H54 (cell line): Measurements from ENCODE around the gene FRMPD4.

Source experiments
- DNase-seq: peaks from one replicate; pipeline ENCODE4 v3.0.0; 2011; ENCODE audit warnings: low spot score, mixed read lengths; ENCODE audit not compliant: insufficient read length
- FAIRE-seq: peaks from 3 replicates; lab custom pipeline; 2011; peaks lifted over from hg19 to GRCh38; lab: Jason Lieb, UNC
- POLR2A ChIP-seq: IDR thresholded peaks from 2 replicates; pipeline ENCODE4 v1.6.1; 2011; ENCODE audit warnings: low read depth, mild to moderate bottlenecking, low read length

Gene FRMPD4

GRCh38 chrX:12617241-12617640 is 479.0 kb downstream of the FRMPD4 start:
- DNase-seq (no peak), FAIRE-seq (no peak)
- TF ChIP-seq POLR2A, result no peak

DNA sequence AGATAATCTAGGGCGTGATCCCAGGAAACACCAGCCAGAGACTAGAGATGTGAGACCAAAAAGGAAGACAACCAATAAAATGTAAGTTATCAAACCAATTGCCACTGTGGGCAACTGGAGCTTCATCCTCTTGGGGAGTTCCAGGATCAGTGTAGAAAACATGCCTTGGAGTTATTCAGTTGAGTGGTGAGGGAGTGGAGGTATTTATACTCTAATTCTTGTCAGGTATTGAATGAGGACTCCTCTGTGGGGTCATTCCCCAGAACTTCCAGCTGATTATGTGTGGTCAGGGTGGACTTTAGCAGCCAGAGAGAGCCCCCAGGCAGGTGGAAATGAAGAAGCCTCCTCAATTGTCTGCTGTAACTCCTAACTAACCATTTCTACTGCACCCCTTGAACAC is 509.0 kb downstream of the FRMPD4 start:
- FAIRE-seq (no peak), DNase-seq (no peak)
- no peak for TF ChIP-seq POLR2A

GRCh38 chrX:12648995-12649394 is 510.7 kb downstream of the FRMPD4 start:
- FAIRE-seq (no peak), DNase-seq (no peak)
- TF ChIP-seq POLR2A, result no peak

- FAIRE-seq (no peak), DNase-seq (no peak)
- TF ChIP-seq POLR2A, result no peak
Observed at GRCh38 chrX:12657433-12657832, 519.2 kb downstream of the FRMPD4 start.

- FAIRE-seq (no peak), DNase-seq (no peak)
- no peak for TF ChIP-seq POLR2A
Observed at GRCh38 chrX:12657881-12658280, 519.6 kb downstream of the FRMPD4 start.

- no peak for TF ChIP-seq POLR2A
- no peak for DNase-seq
- no peak for FAIRE-seq
Observed at GRCh38 chrX:12661464-12661863, 523.2 kb downstream of the FRMPD4 start.

DNA sequence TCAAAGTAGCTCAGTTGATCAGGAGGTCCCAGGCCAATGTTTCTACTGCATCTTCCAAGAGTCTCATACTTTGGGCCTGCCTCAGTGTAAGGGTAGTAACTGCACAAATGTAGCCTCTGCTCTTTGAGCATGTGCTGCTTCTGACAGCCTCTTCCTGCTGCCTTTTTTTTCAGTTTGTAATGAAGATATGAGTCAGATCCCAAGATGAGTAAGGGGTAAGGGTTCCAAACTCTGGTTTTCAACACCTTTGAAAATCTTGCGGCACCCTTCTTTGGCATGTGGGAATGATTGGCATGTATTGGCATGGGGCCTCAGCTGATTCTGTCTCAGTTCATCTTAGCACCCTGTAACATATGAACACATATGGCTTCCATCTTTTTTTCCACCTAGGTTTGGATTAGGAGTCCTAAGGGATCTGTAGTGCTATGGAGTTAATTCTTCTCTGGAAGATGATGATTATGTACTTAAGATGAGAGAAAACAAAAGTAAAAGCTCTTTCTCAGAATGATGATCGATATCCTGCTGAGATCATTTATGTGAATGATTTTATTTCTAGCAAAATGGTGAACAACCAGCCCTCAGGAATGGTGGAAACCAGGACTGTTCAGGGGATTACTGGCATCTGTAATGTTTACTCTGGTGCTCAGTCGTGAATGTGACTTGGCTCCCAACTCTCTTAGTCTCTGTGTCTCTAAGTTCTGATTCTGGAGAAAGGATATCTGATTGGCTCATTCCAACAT is 534.3 kb downstream of the FRMPD4 start:
- TF ChIP-seq POLR2A, result no peak
- DNase-seq (no peak), FAIRE-seq (no peak)

DNA sequence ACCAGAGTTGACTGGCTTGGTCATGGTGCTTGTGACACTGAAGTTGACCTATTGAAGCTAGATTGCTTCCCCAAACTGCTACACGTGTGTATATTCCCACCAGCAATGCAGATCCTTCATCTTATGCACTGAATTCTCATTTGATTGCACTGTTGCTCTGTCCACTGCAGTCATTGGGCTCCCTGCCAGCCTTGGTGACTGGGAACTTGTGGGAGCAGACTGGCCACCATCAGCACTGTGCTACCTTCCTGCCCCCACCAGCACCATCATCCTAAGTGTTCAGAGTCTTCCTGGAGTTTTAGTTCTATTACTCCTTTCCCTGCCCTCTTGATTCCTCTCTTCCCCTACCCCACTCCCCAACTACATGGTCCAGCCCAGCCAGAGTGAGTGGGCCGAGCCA is 535.2 kb downstream of the FRMPD4 start:
- no peak for FAIRE-seq
- no peak for DNase-seq
- no peak for TF ChIP-seq POLR2A

DNA sequence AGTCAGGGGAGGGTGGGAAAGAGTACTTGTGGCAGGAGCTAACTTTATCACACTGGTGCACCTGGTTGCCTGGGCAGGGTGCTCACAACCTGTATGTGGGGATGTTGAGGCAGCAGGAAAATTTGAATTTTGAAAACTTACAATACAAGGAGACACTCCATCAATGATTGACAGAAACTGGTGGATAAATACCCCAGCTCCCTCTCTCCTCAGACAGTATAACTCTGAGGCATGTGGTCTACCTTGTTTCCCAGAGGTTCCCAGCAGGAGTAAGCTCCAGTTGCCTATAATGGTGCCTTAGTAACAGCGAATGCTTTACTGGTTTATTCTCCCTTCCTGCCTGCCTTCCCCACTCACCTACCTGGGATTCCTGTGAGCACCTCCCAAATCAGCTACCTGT is 541.2 kb downstream of the FRMPD4 start:
- no peak for FAIRE-seq
- no peak for DNase-seq
- TF ChIP-seq POLR2A, result no peak

GRCh38 chrX:12681047-12681446 is 542.8 kb downstream of the FRMPD4 start:
- FAIRE-seq, result no peak
- DNase-seq, result no peak
- TF ChIP-seq POLR2A, result no peak

- no peak for DNase-seq
- FAIRE-seq, result no peak
- no peak for TF ChIP-seq POLR2A
Observed at GRCh38 chrX:12685541-12685940, 547.3 kb downstream of the FRMPD4 start.

GRCh38 chrX:12686331-12686730 is 548.1 kb downstream of the FRMPD4 start:
- no peak for FAIRE-seq
- DNase-seq, result no peak

DNA sequence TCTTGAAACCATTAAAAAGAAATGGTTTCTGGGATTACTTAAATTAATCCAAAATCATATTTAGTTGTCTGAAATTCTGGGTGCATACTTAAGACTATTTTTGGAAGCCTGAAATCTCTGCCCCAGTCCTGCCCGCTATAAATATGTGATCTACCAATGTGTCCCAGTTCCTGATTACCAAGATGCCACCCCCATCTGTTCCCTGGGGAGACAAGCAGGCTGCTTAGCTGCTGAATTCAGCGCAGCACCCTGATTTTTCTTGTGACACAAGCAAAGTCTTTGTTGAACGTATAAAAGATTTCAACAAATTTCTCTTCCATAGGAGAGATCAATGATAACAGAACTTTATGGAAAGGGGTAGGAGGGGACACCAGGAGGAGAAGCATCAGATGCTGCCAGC is 552.4 kb downstream of the FRMPD4 start:
- no peak for DNase-seq
- TF ChIP-seq POLR2A, result no peak
- FAIRE-seq, result no peak

More at GRCh38 chrX:12686331-12686730, 548.1 kb downstream of the FRMPD4 start:
- no peak for TF ChIP-seq POLR2A

GRCh38 chrX:12693754-12694153 is 555.5 kb downstream of the FRMPD4 start:
- DNase-seq (no peak), FAIRE-seq (no peak)
- TF ChIP-seq POLR2A, result no peak

DNA sequence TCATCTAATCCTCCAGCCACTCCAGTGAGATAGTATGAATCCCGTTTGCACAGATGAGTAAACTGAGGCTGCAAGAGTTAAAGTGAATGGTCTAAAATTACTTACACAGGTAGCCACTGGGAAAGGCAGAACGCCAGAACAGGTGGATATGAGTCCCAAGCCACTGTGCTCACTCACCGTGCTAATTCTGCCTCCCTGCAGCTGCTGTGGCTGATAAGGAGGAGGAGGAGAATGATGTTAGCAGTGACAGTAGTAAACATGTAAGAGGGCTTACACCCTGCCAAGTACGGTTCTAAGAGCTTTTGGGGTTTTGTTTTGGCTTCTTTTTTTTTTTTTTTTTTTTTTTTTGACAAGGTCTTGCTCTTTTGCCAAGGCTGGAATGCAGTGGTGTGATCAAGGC is 562.5 kb downstream of the FRMPD4 start:
- no peak for FAIRE-seq
- TF ChIP-seq POLR2A, result no peak

More for the DNA sequence above, 562.5 kb downstream of the FRMPD4 start:
- no peak for DNase-seq
